Medulla oblongata (tissue), 1 donor: ENCODE measurements around the gene GPATCH3.
"Not testable (repeated sequence)": the region's sequence is repeated elsewhere in the genome, so short reads cannot be mapped to it uniquely, and the experiment has no call there.

Source experiments
- DNase-seq: peaks from one replicate; pipeline ENCODE4 v3.0.0-alpha.2; 2015; ENCODE audit errors: extremely low spot score

The GPATCH3 gene

DNA sequence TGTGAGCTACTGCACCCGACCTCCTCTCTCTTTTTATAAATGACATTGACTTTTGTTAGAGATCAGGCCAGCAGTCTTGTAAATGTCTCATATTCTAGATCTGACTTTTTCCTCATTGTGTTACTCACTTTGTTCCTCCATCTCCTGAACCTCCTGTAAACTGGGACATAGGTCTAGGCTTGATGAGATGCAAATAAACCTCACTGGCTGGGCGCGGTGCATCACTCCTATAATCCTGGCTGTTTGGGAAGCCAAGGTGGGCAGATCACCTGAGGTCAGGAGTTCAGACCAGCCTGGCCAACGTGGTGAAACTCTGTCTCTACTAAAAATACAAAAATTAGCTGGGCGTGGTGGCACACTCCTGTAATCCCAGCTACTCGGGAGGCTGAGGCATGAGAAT, 52.4 kb downstream of the GPATCH3 start:
- DNase-seq: not testable (repeated sequence)

DNA sequence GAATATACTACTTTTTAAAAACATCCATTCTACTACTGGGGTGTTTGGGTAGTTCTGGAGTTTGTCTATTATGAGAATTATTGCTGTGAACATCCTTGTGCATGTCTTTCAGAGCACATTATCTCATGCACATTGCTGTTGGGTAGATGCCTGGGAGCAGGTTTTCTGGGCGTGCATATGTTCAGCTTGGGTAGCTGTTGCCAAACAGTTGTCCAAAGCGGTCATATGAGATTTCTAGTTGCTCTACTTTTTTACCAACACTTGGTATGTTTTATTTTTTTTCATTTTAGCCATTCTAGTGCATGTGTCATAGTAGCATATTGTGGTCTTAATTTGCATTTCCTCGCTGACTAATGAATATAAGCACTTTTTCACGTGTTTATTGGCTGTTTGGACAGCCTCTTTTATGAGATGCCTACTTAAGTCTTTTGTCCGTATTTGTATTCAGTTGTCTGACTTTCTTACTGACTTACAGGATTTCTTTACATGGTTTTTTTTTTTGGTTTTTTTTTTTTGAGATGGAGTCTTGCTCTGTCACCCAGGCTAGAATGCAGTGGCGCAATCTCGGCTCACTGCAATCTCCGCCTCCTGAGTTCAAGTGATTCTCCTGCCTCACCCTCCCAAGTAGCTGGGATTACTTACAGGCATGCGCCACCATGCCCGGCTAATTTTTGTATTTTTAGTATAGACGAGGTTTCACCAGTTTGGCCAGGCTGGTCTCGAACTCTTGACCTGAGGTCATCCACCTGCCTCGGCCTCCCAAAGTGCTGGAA, 55.7 kb downstream of the GPATCH3 start:
- DNase-seq: no peak
